ENCODE measurements around the gene PGM2L1.

DNA sequence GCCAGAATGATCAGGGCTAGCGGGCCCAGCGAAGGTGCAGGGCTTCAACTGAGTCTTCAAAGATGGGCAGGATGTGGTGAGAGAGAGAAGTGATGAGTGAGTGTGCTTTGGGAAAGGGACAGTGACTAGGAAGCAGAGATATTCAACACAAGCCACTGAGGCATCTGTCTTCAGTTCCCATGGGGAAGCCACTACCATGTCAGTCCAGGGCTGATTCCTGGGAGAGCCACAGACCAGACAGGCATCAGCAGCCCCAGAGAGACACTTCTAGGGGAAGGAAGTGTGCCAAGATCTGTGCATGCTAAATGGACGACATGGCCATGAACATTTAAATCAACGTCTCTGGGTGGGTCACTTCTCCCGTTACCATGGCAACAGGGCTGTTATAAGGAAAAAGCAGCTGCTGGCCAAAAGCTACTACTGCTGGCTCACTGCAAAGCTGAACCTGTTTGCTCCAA, 115.3 kb downstream of the PGM2L1 start:
- TF ChIP-seq, protein P1, sequence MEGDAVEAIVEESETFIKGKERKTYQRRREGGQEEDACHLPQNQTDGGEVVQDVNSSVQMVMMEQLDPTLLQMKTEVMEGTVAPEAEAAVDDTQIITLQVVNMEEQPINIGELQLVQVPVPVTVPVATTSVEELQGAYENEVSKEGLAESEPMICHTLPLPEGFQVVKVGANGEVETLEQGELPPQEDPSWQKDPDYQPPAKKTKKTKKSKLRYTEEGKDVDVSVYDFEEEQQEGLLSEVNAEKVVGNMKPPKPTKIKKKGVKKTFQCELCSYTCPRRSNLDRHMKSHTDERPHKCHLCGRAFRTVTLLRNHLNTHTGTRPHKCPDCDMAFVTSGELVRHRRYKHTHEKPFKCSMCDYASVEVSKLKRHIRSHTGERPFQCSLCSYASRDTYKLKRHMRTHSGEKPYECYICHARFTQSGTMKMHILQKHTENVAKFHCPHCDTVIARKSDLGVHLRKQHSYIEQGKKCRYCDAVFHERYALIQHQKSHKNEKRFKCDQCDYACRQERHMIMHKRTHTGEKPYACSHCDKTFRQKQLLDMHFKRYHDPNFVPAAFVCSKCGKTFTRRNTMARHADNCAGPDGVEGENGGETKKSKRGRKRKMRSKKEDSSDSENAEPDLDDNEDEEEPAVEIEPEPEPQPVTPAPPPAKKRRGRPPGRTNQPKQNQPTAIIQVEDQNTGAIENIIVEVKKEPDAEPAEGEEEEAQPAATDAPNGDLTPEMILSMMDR (IDR thresholded peaks at IDR 0.05): no peak
- no peak for TF ChIP-seq POLR2A (IDR thresholded peaks at IDR 0.05)

Data from uterus (tissue), 2 donors.